HUES64 (cell line): Measurements from ENCODE around the gene ASH1L.
"Not testable (repeated sequence)": the region's sequence is repeated elsewhere in the genome, so short reads cannot be mapped to it uniquely, and the experiment has no call there.

ENCODE experiments used
- H3K27ac ChIP-seq: 2 replicates; pipeline ENCODE4 v1.7.0; 2013; ENCODE audit warnings: low read depth, low read length, inconsistent platforms
- H3K27me3 ChIP-seq: 2 replicates; pipeline ENCODE4 v1.6.1; 2013; ENCODE audit warnings: mild to moderate bottlenecking, low read length; ENCODE audit not compliant: insufficient read depth
- H3K36me3 ChIP-seq: 2 replicates; pipeline ENCODE4 v1.6.1; 2013; ENCODE audit warnings: mild to moderate bottlenecking, low read length; ENCODE audit not compliant: insufficient read depth
- H3K4me1 ChIP-seq: 2 replicates; pipeline ENCODE4 v1.6.1; 2013; ENCODE audit warnings: mild to moderate bottlenecking, low read length, moderate library complexity; ENCODE audit not compliant: insufficient read depth
- H3K4me3 ChIP-seq: 2 replicates; pipeline ENCODE4 v1.5.1; 2013; ENCODE audit warnings: mild to moderate bottlenecking, low read length, moderate library complexity
- H3K9ac ChIP-seq: 2 replicates; pipeline ENCODE4 v1.6.1; 2013; ENCODE audit warnings: mild to moderate bottlenecking, low read depth, low read length
- H3K9me3 ChIP-seq: 2 replicates; pipeline ENCODE4 v1.6.1; 2013; ENCODE audit warnings: low read depth, low read length; ENCODE audit not compliant: insufficient read depth
- WGBS: fragments of 150-250, 120-280 bp; methylation state at CpG from one replicate; pipeline ENCODE4 v1.1.7; 2013; ENCODE audit warnings: missing lambda C conversion rate; 5-methylcytosine and 5-hydroxymethylcytosine counted together

ASH1L gene

DNA sequence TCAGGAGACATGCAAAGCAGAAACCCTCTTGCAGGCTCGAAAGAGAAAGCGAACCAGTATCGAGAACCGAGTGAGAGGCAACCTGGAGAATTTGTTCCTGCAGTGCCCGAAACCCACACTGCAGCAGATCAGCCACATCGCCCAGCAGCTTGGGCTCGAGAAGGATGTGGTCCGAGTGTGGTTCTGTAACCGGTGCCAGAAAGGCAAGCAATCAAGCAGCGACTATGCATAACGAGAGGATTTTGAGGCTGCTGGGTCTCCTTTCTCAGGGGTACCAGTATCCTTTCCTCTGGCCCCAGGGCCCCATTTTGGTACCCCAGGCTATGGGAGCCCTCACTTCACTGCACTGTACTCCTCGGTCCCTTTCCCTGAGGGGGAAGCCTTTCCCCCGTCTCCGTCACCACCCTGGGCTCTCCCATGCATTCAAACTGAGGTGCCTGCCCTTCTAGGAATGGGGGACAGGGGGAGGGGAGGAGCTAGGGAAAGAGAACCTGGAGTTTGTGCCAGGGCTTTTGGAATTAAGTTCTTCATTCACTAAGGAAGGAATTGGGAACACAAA lies 128.7 kb downstream of the ASH1L start:
- not testable (repeated sequence) for H3K9ac ChIP-seq, H3K4me3 ChIP-seq, H3K27me3 ChIP-seq, H3K27ac ChIP-seq, H3K9me3 ChIP-seq, H3K4me1 ChIP-seq
- H3K36me3 ChIP-seq = peaks cover 38% of the 10 kb centered on the region
- WGBS = 94% methylated on average over 14 of the region's 14 CpGs

DNA sequence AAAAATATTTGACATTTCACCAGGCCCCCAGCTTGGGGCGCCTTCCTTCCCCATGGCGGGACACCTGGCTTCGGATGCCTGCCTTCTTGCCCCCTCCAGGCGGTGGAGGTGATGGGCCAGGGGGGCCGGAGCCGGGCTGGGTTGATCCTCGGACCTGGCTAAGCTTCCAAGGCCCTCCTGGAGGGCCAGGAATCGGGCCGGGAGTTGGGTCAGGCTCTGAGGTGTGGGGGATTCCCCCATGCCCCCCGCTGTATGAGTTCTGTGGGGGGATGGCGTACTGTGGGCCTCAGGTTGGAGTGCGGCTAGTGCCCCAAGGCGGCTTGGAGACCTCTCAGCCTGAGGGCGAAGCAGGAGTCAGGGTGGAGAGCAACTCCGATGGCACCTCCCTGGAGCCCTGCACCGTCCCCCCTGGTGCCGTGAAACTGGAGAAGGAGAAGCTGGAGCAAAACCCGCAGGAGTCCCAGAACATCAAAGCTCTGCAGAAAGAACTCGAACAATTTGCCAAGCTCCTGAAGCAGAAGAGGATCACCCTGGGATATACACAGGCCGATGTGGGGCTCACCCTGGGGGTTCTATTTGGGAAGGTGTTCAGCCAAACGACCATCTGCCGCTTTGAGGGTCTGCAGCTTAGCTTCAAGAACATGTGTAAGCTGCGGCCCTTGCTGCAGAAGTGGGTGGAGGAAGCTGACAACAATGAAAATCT lies 129.3 kb downstream of the ASH1L start:
- not testable (repeated sequence) for H3K4me1 ChIP-seq, H3K9ac ChIP-seq, H3K27ac ChIP-seq, H3K4me3 ChIP-seq, H3K27me3 ChIP-seq, H3K9me3 ChIP-seq
- WGBS = 90% methylated on average over 23 of the region's 23 CpGs
- H3K36me3 ChIP-seq = peaks cover 32% of the 10 kb centered on the region

DNA sequence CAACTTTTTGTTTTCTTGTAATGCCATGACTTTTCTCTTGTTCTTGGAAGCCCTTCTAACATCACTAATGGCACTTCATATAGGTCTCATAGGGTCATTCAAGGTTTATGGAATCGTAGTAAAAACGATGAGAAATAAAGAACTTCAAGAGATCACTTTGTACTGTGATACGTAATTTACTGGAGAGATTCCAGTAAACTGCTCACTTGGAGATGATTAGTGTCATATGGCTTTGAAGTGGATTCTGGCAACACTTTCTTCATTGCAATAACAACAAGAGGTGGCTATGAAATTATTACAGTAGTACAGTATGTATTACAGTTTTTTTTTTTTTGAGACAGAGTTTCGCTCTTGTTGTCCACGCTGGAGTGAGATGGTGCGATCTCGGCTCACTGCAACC lies 138.5 kb downstream of the ASH1L start:
- no peak overlapping the region for H3K27ac ChIP-seq
- peaks cover 8% of the 10 kb centered on the region; the same call in 1 of the 2 replicates for H3K36me3 ChIP-seq
- WGBS = 95% methylated on average over 7 of the region's 7 CpGs
- H3K4me1 ChIP-seq = no peaks in the 10 kb centered on the region
- H3K27me3 ChIP-seq = no peaks in the 10 kb centered on the region
- H3K4me3 ChIP-seq = no peak overlapping the region
- H3K9me3 ChIP-seq = no peaks in the 10 kb centered on the region
- H3K9ac ChIP-seq = no peak overlapping the region

GRCh38 chr1:155420788-155421187 lies 141.8 kb downstream of the ASH1L start:
- Histone ChIP-seq H3K36me3 (peaks cover 7% of the 10 kb centered on the region), H3K4me1 (no peaks in the 10 kb centered on the region), H3K27me3 (no peaks in the 10 kb centered on the region), H3K9me3 (no peaks in the 10 kb centered on the region), H3K9ac (no peak overlapping the region), H3K4me3 (no peak overlapping the region), H3K27ac (no peak overlapping the region)
- 98% methylated on average over 2 of the region's 2 CpGs for WGBS

GRCh38 chr1:155411840-155412239 lies 150.8 kb downstream of the ASH1L start:
- not testable (repeated sequence) for H3K9ac ChIP-seq, H3K9me3 ChIP-seq, H3K4me1 ChIP-seq, H3K4me3 ChIP-seq, H3K27me3 ChIP-seq, H3K27ac ChIP-seq
- WGBS = 96% methylated on average over 9 of the region's 9 CpGs
- H3K36me3 ChIP-seq = peaks cover 29% of the 10 kb centered on the region

- H3K27me3 ChIP-seq = no peaks in the 10 kb centered on the region
- H3K4me1 ChIP-seq = no peaks in the 10 kb centered on the region
- H3K36me3 ChIP-seq = peaks cover 31% of the 10 kb centered on the region
- H3K27ac ChIP-seq = no peak overlapping the region
- H3K4me3 ChIP-seq = no peak overlapping the region
- no peak overlapping the region for H3K9ac ChIP-seq
- no peaks in the 10 kb centered on the region for H3K9me3 ChIP-seq
- WGBS = no CpG with 5 or more reads among the region's 1 CpG
Measured at GRCh38 chr1:155410931-155411330, 151.7 kb downstream of the ASH1L start.

DNA sequence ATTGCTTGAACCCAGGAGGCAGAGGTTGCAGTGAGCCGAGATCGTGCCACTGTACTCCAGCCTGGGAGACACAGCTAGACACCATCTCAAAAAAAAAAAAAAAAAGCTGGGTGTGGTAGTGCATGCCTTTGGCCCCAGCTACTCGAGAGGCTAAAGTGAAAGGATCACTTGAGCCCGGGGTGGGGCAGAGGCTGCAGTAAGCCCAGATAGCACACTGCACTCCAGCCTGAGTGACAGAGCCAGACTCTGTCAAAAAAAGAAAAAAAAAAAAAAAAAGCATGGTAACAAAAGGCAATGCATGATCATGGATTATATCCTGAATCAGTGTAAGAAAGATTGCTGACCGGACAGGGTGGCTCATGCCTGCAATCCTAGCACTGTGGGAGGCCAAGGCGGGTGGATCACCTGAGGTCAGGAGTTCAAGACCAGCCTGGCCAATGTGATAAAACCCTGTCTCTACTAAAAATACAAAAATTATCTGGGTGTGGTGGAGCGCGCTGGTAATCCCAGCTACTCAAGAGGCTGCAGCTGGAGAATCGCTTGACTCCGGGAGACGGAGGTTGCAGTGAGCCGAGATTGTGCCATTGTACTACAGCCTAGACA lies 165.6 kb downstream of the ASH1L start:
- 94% methylated on average over 10 of the region's 12 CpGs for WGBS
- no peak overlapping the region for H3K9ac ChIP-seq
- peaks cover 33% of the 10 kb centered on the region for H3K36me3 ChIP-seq
- H3K4me1 ChIP-seq = no peaks in the 10 kb centered on the region
- no peak overlapping the region for H3K27ac ChIP-seq
- no peaks in the 10 kb centered on the region for H3K27me3 ChIP-seq
- no peak overlapping the region for H3K4me3 ChIP-seq
- no peaks in the 10 kb centered on the region for H3K9me3 ChIP-seq

DNA sequence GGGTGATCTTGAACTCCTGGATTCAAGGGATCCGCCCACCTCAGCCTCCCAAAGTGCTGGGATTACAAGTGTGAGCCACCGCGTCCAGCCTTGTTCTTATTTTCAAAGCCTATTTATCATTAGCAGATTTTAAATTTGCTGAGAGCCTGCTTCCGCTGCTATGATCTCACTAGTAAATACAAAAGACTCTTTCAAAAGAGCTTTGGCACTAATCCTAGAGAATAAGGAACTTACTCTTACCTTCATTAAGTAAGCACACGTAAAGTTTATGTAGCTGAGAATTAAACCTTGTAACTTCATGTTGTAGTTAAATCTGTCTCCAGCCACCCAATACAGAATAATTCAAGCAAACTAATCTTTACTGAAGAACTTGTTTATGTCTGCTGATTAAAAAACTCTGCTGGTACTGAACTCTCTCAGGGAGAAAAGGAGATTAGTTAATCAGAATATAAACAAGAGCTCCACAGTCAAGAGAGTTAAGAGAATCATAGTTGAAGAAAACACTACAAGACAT lies 169.6 kb downstream of the ASH1L start:
- Histone ChIP-seq H3K27me3 (no peaks in the 10 kb centered on the region), H3K9ac (no peak overlapping the region), H3K27ac (no peak overlapping the region), H3K9me3 (no peaks in the 10 kb centered on the region), H3K36me3 (peaks cover 48% of the 10 kb centered on the region), H3K4me1 (no peaks in the 10 kb centered on the region), H3K4me3 (no peak overlapping the region)
- 93% methylated on average over 5 of the region's 5 CpGs for WGBS

DNA sequence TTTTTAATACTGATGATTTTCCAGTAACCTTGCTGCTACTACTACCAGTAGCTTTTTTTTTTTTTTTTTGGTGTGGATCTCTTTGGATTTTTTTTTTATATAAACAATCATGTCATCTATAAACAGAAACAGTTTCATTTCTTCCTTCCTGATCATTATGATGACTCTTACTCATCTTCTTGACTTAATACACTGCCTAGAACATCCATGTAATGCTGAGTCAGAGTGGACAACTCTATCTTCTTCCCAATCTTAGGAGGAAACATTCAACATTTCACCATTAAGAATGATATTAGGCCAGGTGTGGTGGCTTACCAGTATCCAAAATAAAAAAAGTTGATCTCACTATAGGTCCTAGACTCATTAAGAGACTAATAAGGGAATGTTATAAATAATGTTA lies 172.8 kb downstream of the ASH1L start:
- Histone ChIP-seq H3K27me3 (no peaks in the 10 kb centered on the region), H3K9ac (no peak overlapping the region), H3K4me3 (no peak overlapping the region), H3K9me3 (no peaks in the 10 kb centered on the region), H3K36me3 (peaks cover 52% of the 10 kb centered on the region), H3K27ac (no peak overlapping the region), H3K4me1 (no peaks in the 10 kb centered on the region)

GRCh38 chr1:155385836-155386235 lies 176.8 kb downstream of the ASH1L start:
- not testable (repeated sequence) for H3K4me3 ChIP-seq, H3K27ac ChIP-seq, H3K27me3 ChIP-seq, H3K9ac ChIP-seq, H3K4me1 ChIP-seq, H3K9me3 ChIP-seq
- WGBS = 96% methylated on average over 5 of the region's 5 CpGs
- H3K36me3 ChIP-seq = peaks cover 29% of the 10 kb centered on the region

- H3K27me3 ChIP-seq = no peaks in the 10 kb centered on the region
- no peak overlapping the region for H3K4me3 ChIP-seq
- peaks cover 36% of the 10 kb centered on the region for H3K36me3 ChIP-seq
- H3K9ac ChIP-seq = no peak overlapping the region
- H3K9me3 ChIP-seq = no peaks in the 10 kb centered on the region
- H3K4me1 ChIP-seq = peaks cover 10% of the 10 kb centered on the region
- WGBS = no CpG with 5 or more reads among the region's 1 CpG
- no peak overlapping the region for H3K27ac ChIP-seq
Measured at GRCh38 chr1:155383406-155383805, 179.2 kb downstream of the ASH1L start.
